ENCODE data around the gene ARHGAP15.

The ARHGAP15 gene

DNA sequence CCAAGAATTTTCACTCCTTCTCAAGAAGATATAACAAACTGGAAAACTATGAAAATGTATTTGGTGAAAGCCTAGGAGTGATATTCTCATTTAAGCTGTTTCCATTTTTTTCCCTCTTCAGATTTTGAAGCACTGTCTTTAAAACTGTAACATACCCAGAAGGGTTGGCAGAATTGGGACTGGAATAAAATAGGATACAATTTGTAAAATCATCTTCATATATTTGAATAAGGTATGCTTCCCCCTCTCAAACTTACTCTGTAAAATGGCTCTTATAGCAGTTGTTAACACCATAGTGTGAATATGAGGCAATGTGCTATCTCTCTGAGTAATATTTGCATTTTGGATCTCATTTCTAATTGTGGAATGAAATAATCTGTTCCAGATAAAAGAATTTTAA lies 676.4 kb downstream of the ARHGAP15 start:
- Histone ChIP-seq H3K9me3 (no peaks in the 10 kb centered on the region), H3K4me1 (no peaks in the 10 kb centered on the region)
- TF ChIP-seq, protein P1, sequence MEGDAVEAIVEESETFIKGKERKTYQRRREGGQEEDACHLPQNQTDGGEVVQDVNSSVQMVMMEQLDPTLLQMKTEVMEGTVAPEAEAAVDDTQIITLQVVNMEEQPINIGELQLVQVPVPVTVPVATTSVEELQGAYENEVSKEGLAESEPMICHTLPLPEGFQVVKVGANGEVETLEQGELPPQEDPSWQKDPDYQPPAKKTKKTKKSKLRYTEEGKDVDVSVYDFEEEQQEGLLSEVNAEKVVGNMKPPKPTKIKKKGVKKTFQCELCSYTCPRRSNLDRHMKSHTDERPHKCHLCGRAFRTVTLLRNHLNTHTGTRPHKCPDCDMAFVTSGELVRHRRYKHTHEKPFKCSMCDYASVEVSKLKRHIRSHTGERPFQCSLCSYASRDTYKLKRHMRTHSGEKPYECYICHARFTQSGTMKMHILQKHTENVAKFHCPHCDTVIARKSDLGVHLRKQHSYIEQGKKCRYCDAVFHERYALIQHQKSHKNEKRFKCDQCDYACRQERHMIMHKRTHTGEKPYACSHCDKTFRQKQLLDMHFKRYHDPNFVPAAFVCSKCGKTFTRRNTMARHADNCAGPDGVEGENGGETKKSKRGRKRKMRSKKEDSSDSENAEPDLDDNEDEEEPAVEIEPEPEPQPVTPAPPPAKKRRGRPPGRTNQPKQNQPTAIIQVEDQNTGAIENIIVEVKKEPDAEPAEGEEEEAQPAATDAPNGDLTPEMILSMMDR (IDR thresholded peaks at IDR 0.05; ENCODE audit: low read depth, low read length): no peak

DNA sequence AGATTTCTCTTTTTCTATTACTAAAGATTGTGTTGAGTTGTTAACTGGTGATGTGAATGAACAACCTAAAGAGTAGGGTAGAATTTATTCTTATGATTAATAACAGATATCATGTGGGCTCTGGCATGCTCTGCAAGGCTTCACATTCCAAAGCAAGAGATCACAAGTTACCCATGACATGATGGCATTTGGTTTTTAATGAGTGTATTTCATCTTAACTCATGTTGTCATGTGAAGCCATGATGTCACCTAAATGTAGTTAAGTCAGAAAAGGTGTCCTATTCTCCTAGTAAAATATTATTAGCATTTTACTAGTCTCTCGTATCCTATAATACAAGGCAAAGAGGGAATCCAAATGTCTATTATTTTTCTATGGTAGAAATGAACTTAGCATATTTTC lies 678.0 kb downstream of the ARHGAP15 start:
- Histone ChIP-seq H3K4me3 (ENCODE audit: low read depth, low read length) (no peak overlapping the region), H3K36me3 (no peaks in the 10 kb centered on the region), H3K27me3 (no peaks in the 10 kb centered on the region), H3K4me1 (no peaks in the 10 kb centered on the region), H3K9me3 (no peaks in the 10 kb centered on the region)
- TF ChIP-seq, protein P1 (IDR thresholded peaks at IDR 0.05; ENCODE audit: low read depth, low read length): no peak
- DNase-seq: no peak

More for the DNA sequence above, 676.4 kb downstream of the ARHGAP15 start:
- H3K36me3 ChIP-seq: no peaks in the 10 kb centered on the region
- no peak for DNase-seq
- H3K27me3 ChIP-seq: no peaks in the 10 kb centered on the region
- H3K4me3 ChIP-seq (ENCODE audit: low read depth, low read length): no peak overlapping the region

DNA sequence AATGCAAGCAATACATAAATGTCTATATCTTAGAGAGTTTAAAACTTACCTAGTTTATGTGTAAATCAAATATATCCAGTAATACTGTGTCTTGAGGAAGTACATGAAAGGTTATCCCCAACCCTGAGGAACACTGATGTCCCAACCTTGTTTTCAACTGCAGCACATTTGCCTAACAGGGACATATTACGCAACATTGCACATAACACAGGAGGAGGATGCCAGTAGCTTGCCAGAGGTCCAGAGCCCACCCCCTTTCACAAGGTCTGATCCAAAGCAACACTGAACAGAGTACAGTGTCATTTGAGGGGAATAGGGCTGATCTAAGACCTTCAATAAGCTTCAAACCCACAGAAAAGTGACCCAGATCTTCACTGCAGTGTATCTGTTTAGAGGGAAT lies 678.5 kb downstream of the ARHGAP15 start:
- Histone ChIP-seq H3K9me3 (no peaks in the 10 kb centered on the region), H3K27me3 (no peaks in the 10 kb centered on the region), H3K4me1 (no peaks in the 10 kb centered on the region), H3K36me3 (no peaks in the 10 kb centered on the region), H3K4me3 (ENCODE audit: low read depth, low read length) (no peak overlapping the region)
- no peak for DNase-seq
- TF ChIP-seq, protein P1 (IDR thresholded peaks at IDR 0.05; ENCODE audit: low read depth, low read length): no peak

DNA sequence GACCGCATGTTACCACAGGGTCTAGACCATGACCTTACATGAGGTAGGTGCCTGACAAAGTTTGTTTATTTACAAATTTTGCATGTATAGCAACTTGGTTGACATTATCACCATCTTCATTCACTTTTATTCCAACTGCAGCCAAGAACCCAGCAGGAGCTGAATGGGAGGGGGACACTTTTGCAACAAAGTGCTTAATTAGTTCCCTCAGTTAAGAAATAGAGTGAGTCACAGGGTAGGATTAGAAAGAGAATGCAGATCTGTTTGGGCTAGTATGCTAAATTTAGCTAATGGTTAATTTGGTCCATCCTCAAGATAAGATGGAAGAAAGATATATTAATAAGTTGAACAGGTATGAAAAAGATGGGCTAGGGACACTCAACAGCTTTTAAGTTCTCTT lies 678.9 kb downstream of the ARHGAP15 start:
- Histone ChIP-seq H3K4me1 (no peaks in the 10 kb centered on the region), H3K27me3 (no peaks in the 10 kb centered on the region)

DNA sequence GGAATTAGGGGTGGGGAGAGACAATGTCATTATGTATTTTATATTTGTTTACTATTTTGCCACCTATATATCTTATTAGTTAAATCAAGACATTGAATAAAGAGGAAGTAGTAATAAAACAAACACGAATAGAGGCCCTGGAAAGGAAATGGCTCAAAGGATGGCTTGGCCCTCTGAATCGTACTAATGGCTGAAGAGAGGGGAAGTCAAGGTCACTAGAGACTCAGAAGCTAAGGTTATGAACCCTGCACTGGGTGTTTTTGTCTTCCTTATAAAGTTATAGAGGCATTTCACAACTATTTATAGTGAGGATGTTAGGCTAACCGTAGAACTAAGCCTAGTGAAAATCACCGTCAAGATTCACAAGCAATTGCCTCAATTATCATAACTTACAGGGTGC lies 685.9 kb downstream of the ARHGAP15 start:
- TF ChIP-seq, protein P1 (IDR thresholded peaks at IDR 0.05; ENCODE audit: low read depth, low read length): no peak
- no peak for DNase-seq
- no peaks in the 10 kb centered on the region for H3K4me1 ChIP-seq
- no peaks in the 10 kb centered on the region for H3K36me3 ChIP-seq
- no peaks in the 10 kb centered on the region for H3K27me3 ChIP-seq
- H3K4me3 ChIP-seq (ENCODE audit: low read depth, low read length): no peak overlapping the region
- H3K9me3 ChIP-seq: no peaks in the 10 kb centered on the region

More for the DNA sequence above, 678.9 kb downstream of the ARHGAP15 start:
- Histone ChIP-seq H3K4me3 (ENCODE audit: low read depth, low read length) (no peak overlapping the region), H3K36me3 (no peaks in the 10 kb centered on the region), H3K9me3 (no peaks in the 10 kb centered on the region)
- DNase-seq: no peak
- TF ChIP-seq, protein P1 (IDR thresholded peaks at IDR 0.05; ENCODE audit: low read depth, low read length): no peak

DNA sequence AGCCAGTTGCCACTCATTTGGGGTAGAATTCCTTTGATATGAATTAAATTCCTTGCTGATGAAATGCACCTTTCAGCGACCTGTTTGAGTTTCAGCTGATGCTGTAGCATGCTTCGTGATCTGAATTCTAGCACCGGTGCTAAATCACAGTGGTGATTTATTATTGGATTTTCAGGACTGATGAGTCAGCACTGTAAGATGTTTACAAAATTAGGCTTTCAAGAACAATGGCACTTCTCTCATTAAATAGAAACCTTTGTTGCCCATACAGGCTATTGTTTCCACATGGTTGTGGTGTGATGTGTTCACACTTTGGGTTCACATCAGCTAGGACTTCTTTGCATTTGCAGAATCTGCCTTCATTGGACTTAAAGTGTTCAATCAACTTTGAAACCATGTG lies 687.7 kb downstream of the ARHGAP15 start:
- Histone ChIP-seq H3K9me3 (no peaks in the 10 kb centered on the region), H3K36me3 (no peaks in the 10 kb centered on the region), H3K4me3 (ENCODE audit: low read depth, low read length) (no peak overlapping the region), H3K27me3 (no peaks in the 10 kb centered on the region), H3K4me1 (no peaks in the 10 kb centered on the region)
- TF ChIP-seq, protein P1 (IDR thresholded peaks at IDR 0.05; ENCODE audit: low read depth, low read length): no peak
- DNase-seq: no peak
